H1 (cell line): Measurements from ENCODE around the gene TFAP2E. TPM values are rescaled to one million over a fixed set of nuclear protein-coding genes. Genes with fewer than 3 reads are reported as not detected.

ENCODE experiments used
- CTCF ChIA-PET: fragments of 300-600 bp; sonication (Branson Sonifier 250); formaldehyde crosslinking; loops from one replicate; lab custom pipeline; 2021; ENCODE audit not compliant: partially characterized antibody; lab: Charles Lee
- POLR2A ChIA-PET: fragments of 300-600 bp; sonication (Branson Sonifier 250); formaldehyde crosslinking; loops from one replicate; lab custom pipeline; 2021; ENCODE audit warnings: inconsistent platforms; ENCODE audit not compliant: partially characterized antibody; lab: Charles Lee
- DNase-seq, 2 experiments: peaks; one replicate each; pipeline versions ENCODE4 v3.0.0 to v3.0.0-alpha.2; 2010 to 2022; ENCODE audit warnings: low spot score in 2 of 2, low read depth in 1 of 2, mixed read lengths in 1 of 2
- FAIRE-seq: peaks from 2 replicates; lab custom pipeline; 2011; peaks lifted over from hg19 to GRCh38; lab: Jason Lieb, UNC
- H2AFZ ChIP-seq: 2 replicates; pipeline ENCODE4 v1.8.1; 2012; ENCODE audit warnings: low read length, inconsistent platforms
- H2AK5ac ChIP-seq: 2 replicates; pipeline ENCODE4 v1.6.1; 2013; ENCODE audit warnings: low read depth, low read length
- H2BK120ac ChIP-seq: replicated peaks from 2 replicates; pipeline ENCODE3; 2013; ENCODE audit warnings: low read depth, low read length, inconsistent platforms
- H2BK12ac ChIP-seq: 2 replicates; pipeline ENCODE4 v1.6.1; 2013; ENCODE audit warnings: low read depth, low read length
- H2BK15ac ChIP-seq: 2 replicates; pipeline ENCODE4 v1.6.1; 2013; ENCODE audit warnings: low read length
- H2BK20ac ChIP-seq: 2 replicates; pipeline ENCODE4 v1.6.1; 2013; ENCODE audit warnings: low read length
- H2BK5ac ChIP-seq: 2 replicates; pipeline ENCODE4 v1.6.1; 2013; ENCODE audit warnings: low read depth, low read length
- H3K14ac ChIP-seq: 2 replicates; pipeline ENCODE4 v1.6.1; 2013; ENCODE audit warnings: inconsistent platforms; ENCODE audit not compliant: insufficient read length
- H3K18ac ChIP-seq: 2 replicates; pipeline ENCODE4 v1.6.1; 2013; ENCODE audit warnings: low read length; ENCODE audit errors: extremely low read depth
- H3K23ac ChIP-seq: 2 replicates; pipeline ENCODE4 v1.6.1; 2013; ENCODE audit warnings: inconsistent platforms; ENCODE audit not compliant: insufficient read length
- H3K23me2 ChIP-seq: 2 replicates; pipeline ENCODE4 v1.6.1; 2013; ENCODE audit warnings: low read depth, low read length
- H3K27ac ChIP-seq: 2 replicates; pipeline ENCODE4 v1.6.1; 2011; ENCODE audit warnings: low read depth, low read length, inconsistent platforms
- H3K27me3 ChIP-seq, 4 experiments: replicated peaks in 1 of 4; 1 replicate in 1 of 4; 2 replicates in 3 of 4; pipeline versions ENCODE4 v1.6.1 to v1.8.1; 2011 to 2013; ENCODE audit warnings: low read length in 3 of 4, mild to moderate bottlenecking in 3 of 4, inconsistent platforms in 2 of 4, mixed read lengths in 2 of 4, moderate library complexity in 1 of 4; ENCODE audit not compliant: control insufficient read depth in 3 of 4, insufficient read depth in 3 of 4; ENCODE audit errors: extremely low read depth in 1 of 4
- H3K36me3 ChIP-seq, 4 experiments: 2 replicates each; pipeline versions ENCODE4 v1.6.1 to v1.8.1; 2011 to 2013; ENCODE audit warnings: mild to moderate bottlenecking in 4 of 4, low read length in 3 of 4, moderate library complexity in 2 of 4, control low read depth in 1 of 4, inconsistent platforms in 1 of 4; ENCODE audit not compliant: insufficient read depth in 4 of 4, control insufficient read depth in 2 of 4
- H3K4ac ChIP-seq: replicated peaks from 2 replicates; pipeline ENCODE3; 2013; ENCODE audit warnings: low read length, low read depth, mixed read lengths, inconsistent platforms; ENCODE audit not compliant: insufficient read length
- H3K4me1 ChIP-seq, 4 experiments: replicated peaks in 1 of 4; 1 replicate in 1 of 4; 2 replicates in 3 of 4; pipeline versions ENCODE4 v1.6.1 to v1.8.1; 2011 to 2013; ENCODE audit warnings: low read length in 3 of 4, inconsistent platforms in 2 of 4, mixed read lengths in 1 of 4; ENCODE audit not compliant: insufficient read depth in 4 of 4, control insufficient read depth in 3 of 4
- H3K4me2 ChIP-seq, 2 experiments: 2 replicates each; pipeline versions ENCODE4 v1.6.1 to v1.8.1; 2011 to 2013; ENCODE audit warnings: low read depth in 2 of 2, low read length in 2 of 2, control low read depth in 1 of 2, inconsistent platforms in 1 of 2, mild to moderate bottlenecking in 1 of 2; ENCODE audit not compliant: insufficient read depth in 1 of 2
- H3K4me3 ChIP-seq, 4 experiments: fragments of 200-600, 300-600 bp in 1 of 4; sonication (generic), shearing (Covaris generic), sonication (Bioruptor Twin) in 1 of 4; 2 replicates each; pipeline versions ENCODE4 v1.5.1 to v1.8.1; 2011 to 2016; ENCODE audit warnings: low read length in 4 of 4, low read depth in 3 of 4, control low read depth in 2 of 4, inconsistent platforms in 2 of 4, mild to moderate bottlenecking in 2 of 4, mixed read lengths in 1 of 4, moderate library complexity in 1 of 4; ENCODE audit not compliant: insufficient read depth in 2 of 4; ENCODE audit errors: extremely low read depth in 1 of 4
- H3K56ac ChIP-seq: replicated peaks from 2 replicates; pipeline ENCODE3; 2013; ENCODE audit warnings: low read depth, mild to moderate bottlenecking, mixed read lengths, low read length, inconsistent platforms; ENCODE audit not compliant: insufficient read length
- H3K79me1 ChIP-seq: 2 replicates; pipeline ENCODE4 v1.6.1; 2013; ENCODE audit warnings: low read depth, low read length, control low read depth
- H3K79me2 ChIP-seq, 2 experiments: 2 replicates each; pipeline versions ENCODE4 v1.6.1 to v1.8.1; 2012 to 2013; ENCODE audit warnings: low read length in 2 of 2, mild to moderate bottlenecking in 2 of 2, inconsistent platforms in 1 of 2; ENCODE audit not compliant: insufficient read depth in 2 of 2, control insufficient read depth in 1 of 2
- H3K9ac ChIP-seq, 4 experiments: replicated peaks in 1 of 4; 1 replicate in 1 of 4; 2 replicates in 3 of 4; pipeline versions ENCODE4 v1.6.1 to v1.8.1; 2011 to 2013; ENCODE audit warnings: low read depth in 3 of 4, low read length in 3 of 4, control low read depth in 2 of 4, mild to moderate bottlenecking in 2 of 4, moderate library complexity in 2 of 4, inconsistent platforms in 1 of 4; ENCODE audit errors: extremely low read depth in 1 of 4
- H3K9me3 ChIP-seq, 2 experiments: 2 replicates each; pipeline versions ENCODE4 v1.6.1 to v1.8.1; 2012 to 2013; ENCODE audit warnings: mild to moderate bottlenecking in 2 of 2, moderate library complexity in 2 of 2, control low read depth in 1 of 2, inconsistent platforms in 1 of 2, low read depth in 1 of 2, low read length in 1 of 2, mixed read lengths in 1 of 2; ENCODE audit not compliant: insufficient read depth in 2 of 2
- H4K20me1 ChIP-seq, 2 experiments: replicated peaks in 1 of 2; 2 replicates each; pipeline versions ENCODE3 to v1.8.1; 2011 to 2013; ENCODE audit warnings: inconsistent platforms in 2 of 2, low read length in 2 of 2, mild to moderate bottlenecking in 1 of 2; ENCODE audit not compliant: insufficient read depth in 2 of 2, control insufficient read depth in 1 of 2
- H4K5ac ChIP-seq: 2 replicates; pipeline ENCODE4 v1.6.1; 2013; ENCODE audit warnings: low read length, low read depth, mixed read lengths, inconsistent platforms; ENCODE audit not compliant: insufficient read length
- H4K8ac ChIP-seq: 2 replicates; pipeline ENCODE4 v1.8.0; 2013; ENCODE audit warnings: mild to moderate bottlenecking, moderate library complexity, low read length, inconsistent platforms; ENCODE audit not compliant: insufficient read depth; ENCODE audit errors: extremely low read depth
- H4K91ac ChIP-seq: replicated peaks from 2 replicates; pipeline ENCODE3; 2013; ENCODE audit warnings: low read length, mixed read lengths, inconsistent platforms; ENCODE audit not compliant: insufficient read length
- BCL11A ChIP-seq, 2 experiments: IDR thresholded peaks; one replicate each; pipeline ENCODE4 v1.6.1; 2011; ENCODE audit warnings: low read depth in 2 of 2, low read length in 2 of 2, mild to moderate bottlenecking in 2 of 2
- BRCA1 ChIP-seq: IDR thresholded peaks from 2 replicates; pipeline ENCODE4 v1.6.1; 2012; ENCODE audit warnings: low read depth, low read length, improper control_type of control experiment
- CTCF ChIP-seq, 3 experiments: IDR thresholded peaks; 1 replicate in 2 of 3; 2 replicates in 1 of 3; pipeline versions ENCODE4 v1.5.1 to v1.6.1; 2011; ENCODE audit warnings: low read length in 3 of 3, mild to moderate bottlenecking in 3 of 3, inconsistent platforms in 2 of 3, low read depth in 1 of 3, moderate library complexity in 1 of 3; ENCODE audit not compliant: insufficient read depth in 1 of 3; ENCODE audit errors: control extremely low read depth in 1 of 3
- E2F6 ChIP-seq: IDR thresholded peaks from 2 replicates; pipeline ENCODE4 v1.6.1; 2012; ENCODE audit warnings: inconsistent platforms
- EZH2 ChIP-seq: fragments of 200-600 bp; sonication (generic); IDR thresholded peaks from 2 replicates; pipeline ENCODE4 v1.7.1; 2012; ENCODE audit warnings: low read depth, mild to moderate bottlenecking, moderate library complexity, low read length, inconsistent platforms; ENCODE audit not compliant: severe bottlenecking
- JUND ChIP-seq: IDR thresholded peaks from 2 replicates; pipeline ENCODE4 v1.6.1; 2011; ENCODE audit warnings: mild to moderate bottlenecking, improper control_type of control experiment, low read length
- POLR2AphosphoS5 ChIP-seq: IDR thresholded peaks from 2 replicates; pipeline ENCODE4 v1.6.1; 2011; ENCODE audit warnings: low read depth, low read length
- SIN3A ChIP-seq, 2 experiments: IDR thresholded peaks in 1 of 2; conservative IDR thresholded peaks in 1 of 2; 2 replicates each; pipeline ENCODE4 v1.6.1; 2011 to 2012; ENCODE audit warnings: low read length in 2 of 2, improper control_type of control experiment in 1 of 2, low read depth in 1 of 2, mild to moderate bottlenecking in 1 of 2
- SP1 ChIP-seq: IDR thresholded peaks from 2 replicates; pipeline ENCODE4 v1.6.1; 2011; ENCODE audit warnings: low read depth, low read length
- SP4 ChIP-seq: IDR thresholded peaks from 2 replicates; pipeline ENCODE4 v1.6.1; 2012; ENCODE audit warnings: low read length, inconsistent platforms
- TEAD4 ChIP-seq: IDR thresholded peaks from 2 replicates; pipeline ENCODE4 v1.6.1; 2012; ENCODE audit warnings: low read depth, low read length, inconsistent platforms, mixed read lengths
- WGBS, 2 experiments: shearing (Covaris generic) in 1 of 2; methylation state at CpG; one replicate each; pipeline versions ENCODE4 v1.1.6 to v1.1.7; 2013 to 2015; ENCODE audit warnings: low lambda C conversion rate in 2 of 2, mixed read lengths in 2 of 2, inconsistent platforms in 1 of 2, low coverage in 1 of 2, missing lambda C conversion rate in 1 of 2; ENCODE audit not compliant: insufficient replicate concordance in 2 of 2, insufficient coverage in 1 of 2, insufficient read length in 1 of 2; ENCODE audit errors: extremely low coverage in 1 of 2, missing lambda C conversion rate in 1 of 2; 5-methylcytosine and 5-hydroxymethylcytosine counted together
- polyA plus RNA-seq, 7 experiments: library from polyadenylated mRNA; depleted of rRNA in 3 of 7; stranded (reverse) in 5 of 7; unstranded in 2 of 7; fragments of >200 nt in 5 of 7; fragments of 200-250 nt in 2 of 7; gene quantifications; 1 replicate in 5 of 7; 2 replicates in 1 of 7; 4 replicates in 1 of 7; pipeline versions ENCODE4 v1.2.1 to v1.2.3, GENCODE V29; 2011 to 2013; ENCODE audit warnings: missing spikeins in 2 of 7, mixed read lengths in 2 of 7
- total RNA-seq: library from RNA; stranded (reverse); fragmentation: NEBNext Ultra II Directional; extraction: Animal tissue kit (Norgen Biotek cat#: 25700); gene quantifications from 2 replicates; pipeline ENCODE4 v1.2.1, GENCODE V29; 2021

Gene TFAP2E
- total and polyA plus RNA-seq, 2 of the 8 experiments (the other 6 are each of a cell fraction or from before 2014, with no cell fraction given) = 0.24 to 0.50 TPM

- Histone ChIP-seq H3K4me2 (no peak overlapping the region), H3K56ac (no peak overlapping the region), H4K20me1 (peaks cover 0 to 10% of the 10 kb centered on the region in 2 experiments), H2AK5ac (no peak overlapping the region), H4K8ac (no peak overlapping the region), H3K4ac (no peak overlapping the region), H3K4me3 (no peak overlapping the region), H2BK15ac (no peak overlapping the region), H2BK20ac (no peak overlapping the region), H4K5ac (no peak overlapping the region), H3K79me2 (peaks cover 0 to 18% of the 10 kb centered on the region in 2 experiments; a peak in 3 of 4 replicates), H3K4me1 (no peaks in the 10 kb centered on the region), H3K23me2 (no peaks in the 10 kb centered on the region), H3K27ac (no peak overlapping the region), H3K18ac (no peak overlapping the region), H3K79me1 (no peaks in the 10 kb centered on the region; the same call in 1 of the 2 replicates), H2BK12ac (no peak overlapping the region), H3K9ac (no peak overlapping the region), H2BK5ac (no peak overlapping the region), H2AFZ (no peak overlapping the region), H4K91ac (no peak overlapping the region), H3K14ac (no peak overlapping the region), H3K23ac (no peak overlapping the region), H3K36me3 (peaks cover 16 to 74% (median 54%) of the 10 kb centered on the region in 4 experiments), H3K27me3 (no peaks in the 10 kb centered on the region), H3K9me3 (no peaks in the 10 kb centered on the region), H2BK120ac (no peak overlapping the region)
- 74% methylated on average over 3 of the region's 3 CpGs; no CpG with 5 or more reads in 1 of the 2 experiments for WGBS, 2 experiments
- no peak for DNase-seq
- no peak for FAIRE-seq
- ChIA-PET CTCF (interaction anchor here (1.5 kb wide), 1 partner anchor 95 kb away, joined by 4 read pairs; no protein-coding TSS in a partner anchor), POLR2A (interaction anchor here (0.7 to 1.3 kb wide), 4 partner anchors 8 to 74 kb away, joined by 3 to 5 read pairs (median 3); no protein-coding TSS in a partner anchor)
- no peak for TF ChIP-seq SP1
- no peak for TF ChIP-seq BCL11A (IDR thresholded peaks at IDR 0.05; ENCODE audit: low read depth in 2 of 2, low read length in 2 of 2)
- TF ChIP-seq E2F6 = no peak
- no peak for TF ChIP-seq TEAD4
- no peak for TF ChIP-seq SP4
- TF ChIP-seq SIN3A (conservative IDR thresholded peaks at IDR 0.05 in 1 of 2, IDR thresholded peaks at IDR 0.05 in 1 of 2; ENCODE audit: low read depth in 1 of 2, low read length in 2 of 2) = no peak
- no peak for TF ChIP-seq JUND
- no peak for TF ChIP-seq EZH2
- no peak for TF ChIP-seq POLR2AphosphoS5
- no peak for TF ChIP-seq CTCF (IDR thresholded peaks at IDR 0.05; ENCODE audit: control extremely low read depth in 1 of 3, insufficient read depth in 1 of 3, low read depth in 1 of 3, low read length in 3 of 3)
- no peak for TF ChIP-seq BRCA1
Measured at GRCh38 chr1:35631396-35631795, 58.3 kb downstream of the TFAP2E start.
